Esophagus squamous epithelium (tissue), 5 donors: ENCODE measurements around the gene GALNTL6. TPM values are rescaled to one million over a fixed set of nuclear protein-coding genes. Genes with fewer than 3 reads are reported as not detected.

Source experiments
- DNase-seq: peaks from one replicate; lab custom pipeline; 2025; lab: John Stamatoyannopoulos, UW
- H3K27ac ChIP-seq, 4 donors: fragments of 200-600 bp; sonication (generic); one replicate each; pipeline ENCODE4 v1.5.1; 2016 to 2019; ENCODE audit warnings: mild to moderate bottlenecking in 1 of 4
- H3K27me3 ChIP-seq, 4 donors: fragments of 200-600 bp; sonication (generic); 1 replicate in 3 of 4; 2 replicates in 1 of 4; pipeline versions ENCODE4 v1.5.1 to v1.6.0; 2017 to 2021; ENCODE audit warnings: antibody characterized with exemption in 1 of 4
- H3K36me3 ChIP-seq, 3 donors: fragments of 200-600 bp; sonication (generic); one replicate each; pipeline ENCODE4 v1.5.1; 2016 to 2019
- H3K4me1 ChIP-seq, 3 donors: fragments of 200-600 bp; sonication (generic); one replicate each; pipeline ENCODE4 v1.5.1; 2017 to 2019
- H3K4me3 ChIP-seq, 4 donors: fragments of 200-600 bp; sonication (generic); 1 replicate in 3 of 4; 2 replicates in 1 of 4; pipeline ENCODE4 v1.5.1; 2016 to 2019; ENCODE audit warnings: mild to moderate bottlenecking in 2 of 4, moderate library complexity in 1 of 4
- H3K9me3 ChIP-seq, 3 donors: fragments of 200-600 bp; sonication (generic); one replicate each; pipeline ENCODE4 v1.5.1; 2016 to 2019
- POLR2A ChIP-seq, 4 donors: fragments of 450-650 bp; IDR thresholded peaks; one replicate each; pipeline ENCODE4 v1.6.1; 2017; ENCODE audit warnings: antibody characterized with exemption in 4 of 4, mild to moderate bottlenecking in 4 of 4, moderate library complexity in 3 of 4
- WGBS, 2 donors: methylation state at CpG; one replicate each; pipeline ENCODE4 v1.1.5; 2018; 5-methylcytosine and 5-hydroxymethylcytosine counted together
- intact Hi-C: fragments of 100-400 bp; cut with DNase I; formaldehyde crosslinking; loops from one replicate; pipeline ENCODE4 v1.15.0; 2022
- total RNA-seq, 4 donors: library from RNA; depleted of rRNA; stranded (reverse); fragments of >200 nt; gene quantifications; one replicate each; pipeline ENCODE4 v1.1.0, GENCODE V29; 2016
- TF ChIP-seq, protein P1 (sequence below), 6 experiments: fragments of 450-650 bp in 4 of 6; fragments of 200-600 bp in 2 of 6; sonication (generic) in 2 of 6; IDR thresholded peaks; one replicate each; pipeline ENCODE4 v1.5.1; 2016 to 2019; ENCODE audit warnings: antibody characterized with exemption in 6 of 6, mild to moderate bottlenecking in 4 of 6, moderate library complexity in 4 of 6
- donor health status: DM: yes; HTN: yes; CAD: no.

The GALNTL6 gene
- total RNA-seq, 4 donors from 2014 or later: 0.12 TPM; not detected in 3

DNA sequence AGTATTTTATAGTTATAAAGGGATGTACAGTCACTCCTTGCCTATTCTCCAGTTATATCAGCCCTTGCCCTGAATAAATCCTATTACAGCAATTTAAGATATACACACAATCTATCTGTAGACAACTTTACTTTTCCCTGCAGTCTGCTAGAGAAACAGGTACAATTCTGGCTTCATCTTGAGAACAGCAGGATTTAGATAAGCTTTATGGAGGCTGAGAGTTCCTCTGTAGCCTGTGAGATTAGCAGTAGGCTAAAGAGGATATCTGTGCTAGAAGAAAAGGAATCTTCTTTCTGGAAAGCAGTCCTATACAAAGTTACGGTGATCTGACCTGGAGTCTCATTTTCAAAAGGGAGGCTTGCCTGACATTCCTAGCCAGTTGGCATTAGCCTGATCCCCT is 290.3 kb downstream of the GALNTL6 start:
- 94 to 100% methylated on average over 1 of the region's 1 CpG for WGBS, 2 donors

DNA sequence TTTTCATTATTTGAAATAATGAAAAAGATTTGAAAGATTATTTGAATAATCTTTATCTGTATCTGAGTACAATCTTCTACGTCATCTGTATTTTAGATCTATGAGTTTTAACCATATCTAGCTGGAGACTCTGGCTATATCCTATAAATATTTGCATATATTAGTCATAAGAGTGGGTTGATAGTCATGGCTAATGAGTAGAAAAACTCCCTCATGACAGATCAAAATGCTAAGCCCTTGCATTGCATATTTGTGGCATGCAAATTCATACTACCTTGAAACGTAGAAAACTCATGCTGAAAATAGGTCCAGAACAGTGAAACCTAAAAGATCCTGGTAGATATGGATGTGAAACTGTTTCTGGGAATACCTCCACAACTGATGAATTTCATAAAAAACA is 291.3 kb downstream of the GALNTL6 start:
- Histone ChIP-seq H3K4me3 (no peak overlapping the region), H3K27me3 (no peaks in the 10 kb centered on the region), H3K9me3 (no peaks in the 10 kb centered on the region), H3K27ac (no peak overlapping the region), H3K4me1 (no peaks in the 10 kb centered on the region), H3K36me3 (no peaks in the 10 kb centered on the region)
- DNase-seq: no peak
- intact Hi-C loops: no loop called here
- TF ChIP-seq, protein P1, sequence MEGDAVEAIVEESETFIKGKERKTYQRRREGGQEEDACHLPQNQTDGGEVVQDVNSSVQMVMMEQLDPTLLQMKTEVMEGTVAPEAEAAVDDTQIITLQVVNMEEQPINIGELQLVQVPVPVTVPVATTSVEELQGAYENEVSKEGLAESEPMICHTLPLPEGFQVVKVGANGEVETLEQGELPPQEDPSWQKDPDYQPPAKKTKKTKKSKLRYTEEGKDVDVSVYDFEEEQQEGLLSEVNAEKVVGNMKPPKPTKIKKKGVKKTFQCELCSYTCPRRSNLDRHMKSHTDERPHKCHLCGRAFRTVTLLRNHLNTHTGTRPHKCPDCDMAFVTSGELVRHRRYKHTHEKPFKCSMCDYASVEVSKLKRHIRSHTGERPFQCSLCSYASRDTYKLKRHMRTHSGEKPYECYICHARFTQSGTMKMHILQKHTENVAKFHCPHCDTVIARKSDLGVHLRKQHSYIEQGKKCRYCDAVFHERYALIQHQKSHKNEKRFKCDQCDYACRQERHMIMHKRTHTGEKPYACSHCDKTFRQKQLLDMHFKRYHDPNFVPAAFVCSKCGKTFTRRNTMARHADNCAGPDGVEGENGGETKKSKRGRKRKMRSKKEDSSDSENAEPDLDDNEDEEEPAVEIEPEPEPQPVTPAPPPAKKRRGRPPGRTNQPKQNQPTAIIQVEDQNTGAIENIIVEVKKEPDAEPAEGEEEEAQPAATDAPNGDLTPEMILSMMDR (IDR thresholded peaks at IDR 0.05): no peak
- no peak for TF ChIP-seq POLR2A (IDR thresholded peaks at IDR 0.05)
- WGBS, 2 donors: 51 to 60% methylated on average over 2 of the region's 2 CpGs

More for the DNA sequence above, 290.3 kb downstream of the GALNTL6 start:
- no peak for DNase-seq
- no peaks in the 10 kb centered on the region for H3K27me3 ChIP-seq
- TF ChIP-seq, protein P1 (IDR thresholded peaks at IDR 0.05): no peak
- no peak for TF ChIP-seq POLR2A (IDR thresholded peaks at IDR 0.05)
- intact Hi-C loops: no loop called here
- H3K9me3 ChIP-seq: no peaks in the 10 kb centered on the region
- H3K36me3 ChIP-seq: no peaks in the 10 kb centered on the region
- H3K4me1 ChIP-seq: no peaks in the 10 kb centered on the region
- H3K27ac ChIP-seq: no peak overlapping the region
- no peak overlapping the region for H3K4me3 ChIP-seq

DNA sequence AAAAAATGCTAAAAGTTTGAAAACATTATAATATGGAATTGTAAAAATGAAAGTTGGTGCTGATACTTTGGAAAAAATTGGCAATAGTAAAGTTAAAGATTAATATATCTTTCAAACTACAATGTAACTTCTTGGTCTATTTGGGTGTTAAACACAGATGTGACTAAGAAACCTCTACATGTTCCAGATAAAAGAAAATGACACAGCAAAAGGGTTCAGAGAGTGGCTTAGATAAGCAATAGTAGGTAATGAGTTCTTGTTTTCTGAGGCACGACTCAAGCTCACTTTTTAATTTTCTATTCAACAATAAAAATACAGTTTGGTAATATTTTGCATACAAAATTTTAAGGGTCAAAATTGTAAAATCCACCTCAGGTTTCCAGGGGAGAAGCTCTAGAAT is 292.7 kb downstream of the GALNTL6 start:
- Histone ChIP-seq H3K27me3 (no peaks in the 10 kb centered on the region), H3K9me3 (no peaks in the 10 kb centered on the region), H3K4me3 (no peak overlapping the region), H3K27ac (no peak overlapping the region), H3K4me1 (no peaks in the 10 kb centered on the region), H3K36me3 (no peaks in the 10 kb centered on the region)
- no peak for DNase-seq
- intact Hi-C loops: no loop called here
- 61 to 79% methylated on average over 1 of the region's 1 CpG for WGBS, 2 donors
- TF ChIP-seq, protein P1 (IDR thresholded peaks at IDR 0.05): no peak
- TF ChIP-seq POLR2A (IDR thresholded peaks at IDR 0.05): no peak

DNA sequence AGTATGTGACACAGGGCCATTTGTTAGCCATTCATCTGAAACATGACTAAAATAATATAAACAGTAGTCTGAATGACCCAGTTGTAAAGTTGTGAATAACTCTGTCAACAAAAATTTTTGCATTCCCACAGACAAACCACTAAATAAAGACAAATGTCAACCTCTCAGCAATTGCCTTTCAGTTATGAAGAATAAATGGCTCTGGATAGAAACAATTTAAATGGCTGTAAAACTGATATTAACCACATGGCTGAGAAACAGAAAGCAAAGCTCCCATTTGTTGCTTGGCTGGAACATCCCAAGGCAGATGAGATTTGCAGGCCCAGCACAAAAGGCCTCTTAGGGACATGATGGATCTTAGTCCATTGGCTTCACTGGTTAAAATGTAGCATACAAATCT is 296.3 kb downstream of the GALNTL6 start:
- no peak overlapping the region for H3K27ac ChIP-seq
- no peak for DNase-seq
- H3K27me3 ChIP-seq: no peaks in the 10 kb centered on the region
- no peak overlapping the region for H3K4me3 ChIP-seq
- no peaks in the 10 kb centered on the region for H3K4me1 ChIP-seq
- H3K9me3 ChIP-seq: no peaks in the 10 kb centered on the region
- intact Hi-C loops: no loop called here
- H3K36me3 ChIP-seq: no peaks in the 10 kb centered on the region
- no peak for TF ChIP-seq POLR2A (IDR thresholded peaks at IDR 0.05)
- TF ChIP-seq, protein P1 (IDR thresholded peaks at IDR 0.05): no peak

DNA sequence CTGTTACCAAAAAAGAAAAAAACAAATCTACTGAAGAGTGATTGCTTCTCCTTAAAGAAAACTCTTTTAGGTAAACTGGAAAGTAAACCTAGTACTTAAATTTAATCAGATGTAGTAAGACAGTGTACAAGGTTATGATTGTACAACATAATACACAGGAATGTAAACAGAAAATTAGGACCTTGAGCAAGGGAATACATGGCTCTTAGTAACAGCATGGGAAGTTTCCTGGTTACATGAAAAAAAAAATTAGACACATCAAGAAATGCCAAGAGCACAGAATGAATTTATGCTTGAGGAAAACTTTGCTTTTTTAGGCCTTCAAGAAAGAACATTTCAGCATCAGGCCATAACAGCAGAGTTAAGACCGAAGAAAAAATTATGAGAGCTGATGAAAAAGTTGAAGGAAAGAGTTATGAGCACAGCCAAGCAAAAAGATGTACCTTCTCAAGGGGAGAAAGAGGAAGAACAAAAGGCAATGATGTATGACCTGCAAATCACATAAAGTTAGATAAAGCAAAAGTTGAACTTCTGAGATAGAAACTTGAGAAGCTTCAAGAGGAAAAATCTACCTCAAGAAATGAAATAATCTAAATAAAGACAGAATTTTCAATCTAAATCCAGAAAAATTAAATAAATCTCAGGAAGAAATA is 311.6 kb downstream of the GALNTL6 start:
- H3K36me3 ChIP-seq: no peaks in the 10 kb centered on the region
- no peaks in the 10 kb centered on the region for H3K27me3 ChIP-seq
- WGBS, 2 donors: 70 to 78% methylated on average over 1 of the region's 1 CpG
- no peak overlapping the region for H3K27ac ChIP-seq
- H3K9me3 ChIP-seq: no peaks in the 10 kb centered on the region
- no peak overlapping the region for H3K4me3 ChIP-seq
- H3K4me1 ChIP-seq: no peaks in the 10 kb centered on the region
- DNase-seq: no peak
- TF ChIP-seq POLR2A (IDR thresholded peaks at IDR 0.05): no peak
- TF ChIP-seq, protein P1 (IDR thresholded peaks at IDR 0.05): no peak
- intact Hi-C loops: no loop called here
